ENCODE measurements around the gene PRADC1.

Gene PRADC1

DNA sequence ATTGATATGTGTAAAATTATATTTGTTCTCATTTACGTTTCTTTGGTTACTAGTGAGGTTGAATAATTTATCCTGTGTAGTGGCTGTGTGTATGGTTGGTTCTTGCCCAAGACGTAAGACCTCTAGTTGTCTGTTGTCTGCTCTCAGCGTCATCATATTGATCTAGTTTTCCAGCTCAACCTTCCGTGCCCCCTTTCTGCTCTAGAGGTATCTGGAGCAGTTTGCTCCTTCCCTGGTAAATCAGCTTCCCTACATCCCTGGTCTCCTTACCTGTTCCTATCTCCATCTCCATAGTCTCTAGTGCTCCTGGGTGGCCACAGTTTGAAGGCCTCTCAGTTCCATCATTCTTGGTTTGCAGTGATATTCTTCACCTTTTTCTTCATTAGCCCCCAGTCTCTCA, 17.8 kb downstream of the PRADC1 start:
- Mint-ChIP-seq H3K4me3 (peak overlapping the region; percentile 87 to 94 (median 89)), H3K36me3 (ENCODE audit: low read depth) (no peaks in the 10 kb centered on the region), H3K27me3 (ENCODE audit: low read depth) (no peaks in the 10 kb centered on the region), H3K27ac (peak overlapping the region; percentile 80 to 93 (median 90)), H3K9me3 (no peaks in the 10 kb centered on the region), H3K4me1 (peaks cover 20% of the 10 kb centered on the region)
- TF ChIP-seq, protein P1, sequence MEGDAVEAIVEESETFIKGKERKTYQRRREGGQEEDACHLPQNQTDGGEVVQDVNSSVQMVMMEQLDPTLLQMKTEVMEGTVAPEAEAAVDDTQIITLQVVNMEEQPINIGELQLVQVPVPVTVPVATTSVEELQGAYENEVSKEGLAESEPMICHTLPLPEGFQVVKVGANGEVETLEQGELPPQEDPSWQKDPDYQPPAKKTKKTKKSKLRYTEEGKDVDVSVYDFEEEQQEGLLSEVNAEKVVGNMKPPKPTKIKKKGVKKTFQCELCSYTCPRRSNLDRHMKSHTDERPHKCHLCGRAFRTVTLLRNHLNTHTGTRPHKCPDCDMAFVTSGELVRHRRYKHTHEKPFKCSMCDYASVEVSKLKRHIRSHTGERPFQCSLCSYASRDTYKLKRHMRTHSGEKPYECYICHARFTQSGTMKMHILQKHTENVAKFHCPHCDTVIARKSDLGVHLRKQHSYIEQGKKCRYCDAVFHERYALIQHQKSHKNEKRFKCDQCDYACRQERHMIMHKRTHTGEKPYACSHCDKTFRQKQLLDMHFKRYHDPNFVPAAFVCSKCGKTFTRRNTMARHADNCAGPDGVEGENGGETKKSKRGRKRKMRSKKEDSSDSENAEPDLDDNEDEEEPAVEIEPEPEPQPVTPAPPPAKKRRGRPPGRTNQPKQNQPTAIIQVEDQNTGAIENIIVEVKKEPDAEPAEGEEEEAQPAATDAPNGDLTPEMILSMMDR (IDR thresholded peaks at IDR 0.05; ENCODE audit: unreplicated experiment in 3 of 3), result no peak

DNA sequence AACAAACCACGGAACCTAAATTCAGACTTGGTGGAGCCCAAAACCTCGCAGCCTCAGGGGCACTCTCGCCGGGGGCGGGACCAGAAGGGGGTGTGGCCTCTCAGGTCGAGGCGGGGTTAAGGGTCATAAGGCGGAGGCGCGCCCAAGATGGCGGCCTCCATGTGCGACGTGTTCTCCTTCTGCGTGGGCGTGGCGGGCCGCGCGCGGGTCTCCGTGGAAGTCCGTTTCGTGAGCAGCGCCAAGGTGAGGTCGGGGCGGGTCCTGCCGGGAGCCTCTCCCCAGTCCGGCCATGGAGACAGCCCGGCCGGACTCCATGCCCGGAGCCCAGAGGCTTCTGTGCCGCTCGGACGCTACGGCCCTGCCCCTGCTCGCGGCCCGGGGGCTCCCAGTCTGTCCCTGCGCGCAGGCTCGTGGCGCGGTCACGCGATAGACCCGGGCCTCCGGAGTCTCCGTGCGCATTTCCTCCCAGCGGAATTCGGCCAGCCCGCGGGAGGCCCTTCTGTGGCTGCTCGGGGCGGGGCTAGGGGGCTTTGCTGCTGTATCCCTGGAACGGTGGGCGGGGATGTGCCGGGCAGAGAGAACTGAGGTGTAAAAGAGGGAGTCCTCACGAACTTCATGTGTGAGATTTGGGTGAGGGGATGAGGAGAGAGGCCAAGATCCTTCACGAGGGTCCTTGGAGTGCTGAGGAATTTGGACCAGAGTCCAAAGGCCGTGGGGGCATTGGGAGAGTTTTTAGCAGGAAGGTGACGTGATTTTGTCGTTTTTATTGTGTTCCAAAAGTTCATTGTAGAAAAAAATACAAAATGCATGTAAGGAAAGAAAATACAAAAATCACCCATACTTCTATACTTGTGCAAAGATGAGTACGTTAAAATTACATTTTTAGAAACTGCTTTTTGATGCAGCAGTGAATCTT, 18.7 kb downstream of the PRADC1 start, which contains the start of gene SMYD5:
SMYD5 (plus strand) TSS at position 126 of the 916 bp plus-strand sequence; CDS start at position 148, 22 bp downstream.
- Mint-ChIP-seq H3K4me1 (peaks cover 20% of the 10 kb centered on the region), H3K27ac (peak within 1 kb of the TSS; percentile 80 to 97 (median 90)), H3K27me3 (ENCODE audit: low read depth) (peaks cover 5% of the 10 kb centered on the region), H3K36me3 (ENCODE audit: low read depth) (no peaks in the 10 kb centered on the region), H3K4me3 (peak within 1 kb of the TSS; percentile 87 to 94 (median 89)), H3K9me3 (no peaks in the 10 kb centered on the region)
- TF ChIP-seq, protein P1 (IDR thresholded peaks at IDR 0.05; ENCODE audit: unreplicated experiment in 3 of 3), result no peak

- Mint-ChIP-seq H3K9me3 (no peaks in the 10 kb centered on the region), H3K4me3 (peak overlapping the region; percentile 56 to 89 (median 66)), H3K4me1 (peaks cover 20% of the 10 kb centered on the region), H3K27me3 (ENCODE audit: low read depth) (peaks cover 14% of the 10 kb centered on the region), H3K36me3 (ENCODE audit: low read depth) (no peaks in the 10 kb centered on the region), H3K27ac (peak overlapping the region in 1 of 3 experiments; percentile 68)
- TF ChIP-seq, protein P1 (IDR thresholded peaks at IDR 0.05; ENCODE audit: unreplicated experiment in 3 of 3), result peak; percentile 86 to 90 (median 88)
Measured at GRCh38 chr2:73212448-73213176, 20.4 kb downstream of the PRADC1 start.

DNA sequence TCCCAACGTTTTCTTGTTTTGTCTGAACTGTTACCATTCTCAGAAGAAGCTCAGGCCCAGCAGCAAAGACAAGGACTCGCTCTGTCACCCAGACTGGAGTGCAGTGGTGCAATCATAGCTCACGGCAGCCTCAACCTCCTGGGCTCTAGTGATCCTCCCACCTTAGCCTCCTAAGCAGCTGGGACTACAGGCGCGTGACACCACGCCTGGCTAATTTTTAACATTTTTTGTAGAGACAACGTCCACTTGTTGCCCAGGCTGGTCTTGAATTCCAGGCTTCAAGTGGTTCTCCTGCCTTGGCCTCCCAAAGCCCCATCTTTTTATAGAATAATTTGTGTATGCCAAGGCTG, 21.0 kb downstream of the PRADC1 start:
- H3K9me3 Mint-ChIP-seq, result no peaks in the 10 kb centered on the region
- H3K4me1 Mint-ChIP-seq, result peaks cover 20% of the 10 kb centered on the region
- H3K27ac Mint-ChIP-seq, result peak overlapping the region in 1 of 3 experiments; percentile 68
- H3K4me3 Mint-ChIP-seq, result no peak overlapping the region
- peaks cover 20% of the 10 kb centered on the region for H3K27me3 Mint-ChIP-seq (ENCODE audit: low read depth)
- H3K36me3 Mint-ChIP-seq (ENCODE audit: low read depth), result no peaks in the 10 kb centered on the region
- TF ChIP-seq, protein P1 (IDR thresholded peaks at IDR 0.05; ENCODE audit: unreplicated experiment in 3 of 3), result no peak

- peaks cover 31% of the 10 kb centered on the region for H3K27me3 Mint-ChIP-seq (ENCODE audit: low read depth)
- H3K4me1 Mint-ChIP-seq, result peaks cover 19% of the 10 kb centered on the region
- no peaks in the 10 kb centered on the region for H3K36me3 Mint-ChIP-seq (ENCODE audit: low read depth)
- H3K27ac Mint-ChIP-seq, result no peak overlapping the region
- H3K4me3 Mint-ChIP-seq, result no peak overlapping the region
- no peaks in the 10 kb centered on the region for H3K9me3 Mint-ChIP-seq
- TF ChIP-seq, protein P1 (IDR thresholded peaks at IDR 0.05; ENCODE audit: unreplicated experiment in 3 of 3), result no peak
Measured at GRCh38 chr2:73210696-73211095, 22.3 kb downstream of the PRADC1 start.
